ENCODE measurements around the gene CFAP141.
"Not testable (repeated sequence)": the region's sequence is repeated elsewhere in the genome, so short reads cannot be mapped to it uniquely, and the experiment has no call there.

Gene CFAP141

GRCh38 chr1:154206196-154206595 lies at the start of gene CFAP141:
Gene CFAP141 (minus strand): TSS chr1:154206333. CDS start chr1:154206307, 26 bp downstream.
- DNase-seq, result no peak

GRCh38 chr1:154253671-154254070 lies 47.5 kb upstream of the CFAP141 start:
- no peak for DNase-seq

- no peak for DNase-seq
These were observed 35.7 kb upstream of the CFAP141 start for GRCh38 chr1:154241703-154242351.

- DNase-seq, result no peak
These were observed 34.2 kb upstream of the CFAP141 start for GRCh38 chr1:154240294-154240833.

GRCh38 chr1:154239491-154239890 lies 33.4 kb upstream of the CFAP141 start:
- DNase-seq, result no peak

- DNase-seq, result no peak
These were observed 31.9 kb upstream of the CFAP141 start for GRCh38 chr1:154237880-154238506.

- no peak for DNase-seq
These were observed 31.3 kb upstream of the CFAP141 start for GRCh38 chr1:154237435-154237834.

- DNase-seq, result no peak
These were observed 30.7 kb upstream of the CFAP141 start for GRCh38 chr1:154236855-154237254.

GRCh38 chr1:154233127-154233526 lies 27.0 kb upstream of the CFAP141 start:
- DNase-seq, result not testable (repeated sequence)

GRCh38 chr1:154231112-154231511 lies 25.0 kb upstream of the CFAP141 start:
- DNase-seq, result not testable (repeated sequence)

- no peak for DNase-seq
These were observed 19.2 kb upstream of the CFAP141 start for GRCh38 chr1:154225370-154225769.

- no peak for DNase-seq
These were observed 17.5 kb upstream of the CFAP141 start for GRCh38 chr1:154223621-154224020.

GRCh38 chr1:154222918-154223317 lies 16.8 kb upstream of the CFAP141 start:
- no peak for DNase-seq

GRCh38 chr1:154222518-154222917 lies 16.4 kb upstream of the CFAP141 start:
- DNase-seq, result no peak

- peak; percentile 70 for DNase-seq
These were observed 15.3 kb upstream of the CFAP141 start for GRCh38 chr1:154221278-154222001.

- DNase-seq, result no peak
These were observed 14.8 kb upstream of the CFAP141 start for GRCh38 chr1:154220970-154221277.

- peak; percentile 100 for DNase-seq
These were observed 14.2 kb upstream of the CFAP141 start, which contains the start of gene UBAP2L for GRCh38 chr1:154220071-154220969. Gene UBAP2L (plus strand): TSS chr1:154220955. CDS start chr1:154225124, 4,169 bp downstream.

GRCh38 chr1:154219541-154219940 lies 13.4 kb upstream of the CFAP141 start:
- DNase-seq, result no peak

GRCh38 chr1:154218545-154218944 lies 12.4 kb upstream of the CFAP141 start:
- DNase-seq, result no peak

GRCh38 chr1:154213274-154213673 lies 7.1 kb upstream of the CFAP141 start:
- no peak for DNase-seq

GRCh38 chr1:154212083-154212482 lies 6.0 kb upstream of the CFAP141 start:
- DNase-seq, result no peak

GRCh38 chr1:154208677-154209388 lies 2.7 kb upstream of the CFAP141 start:
- DNase-seq, result no peak
